GM10248 (cell line): ENCODE results near the gene ST3GAL4.
A peak's percentile ranks its signal among the peaks of the same experiment; 100 is the strongest.

Source experiments
- CTCF ChIA-PET: fragments of 300-600 bp; sonication (Branson Sonifier 250); formaldehyde crosslinking; extraction: SDS; loops from one replicate; lab custom pipeline; 2021; ENCODE audit warnings: antibody characterized with exemption; lab: Yijun Ruan, JAX
- POLR2A ChIA-PET: fragments of 350-650 bp; sonication (Branson Sonifier 250); formaldehyde crosslinking; extraction: SDS; loops from one replicate; lab custom pipeline; 2020; ENCODE audit warnings: antibody characterized with exemption; lab: Yijun Ruan, JAX
- DNase-seq: peaks from one replicate; pipeline ENCODE4 v3.0.0; 2012; ENCODE audit errors: extremely low spot score
- TF ChIP-seq, protein P1 (sequence below): IDR thresholded peaks from 2 replicates; pipeline ENCODE4 v1.5.1; 2012; ENCODE audit warnings: mild to moderate bottlenecking, low read depth; ENCODE audit errors: extremely low read depth, missing control alignments, control extremely low read depth

The ST3GAL4 gene

DNA sequence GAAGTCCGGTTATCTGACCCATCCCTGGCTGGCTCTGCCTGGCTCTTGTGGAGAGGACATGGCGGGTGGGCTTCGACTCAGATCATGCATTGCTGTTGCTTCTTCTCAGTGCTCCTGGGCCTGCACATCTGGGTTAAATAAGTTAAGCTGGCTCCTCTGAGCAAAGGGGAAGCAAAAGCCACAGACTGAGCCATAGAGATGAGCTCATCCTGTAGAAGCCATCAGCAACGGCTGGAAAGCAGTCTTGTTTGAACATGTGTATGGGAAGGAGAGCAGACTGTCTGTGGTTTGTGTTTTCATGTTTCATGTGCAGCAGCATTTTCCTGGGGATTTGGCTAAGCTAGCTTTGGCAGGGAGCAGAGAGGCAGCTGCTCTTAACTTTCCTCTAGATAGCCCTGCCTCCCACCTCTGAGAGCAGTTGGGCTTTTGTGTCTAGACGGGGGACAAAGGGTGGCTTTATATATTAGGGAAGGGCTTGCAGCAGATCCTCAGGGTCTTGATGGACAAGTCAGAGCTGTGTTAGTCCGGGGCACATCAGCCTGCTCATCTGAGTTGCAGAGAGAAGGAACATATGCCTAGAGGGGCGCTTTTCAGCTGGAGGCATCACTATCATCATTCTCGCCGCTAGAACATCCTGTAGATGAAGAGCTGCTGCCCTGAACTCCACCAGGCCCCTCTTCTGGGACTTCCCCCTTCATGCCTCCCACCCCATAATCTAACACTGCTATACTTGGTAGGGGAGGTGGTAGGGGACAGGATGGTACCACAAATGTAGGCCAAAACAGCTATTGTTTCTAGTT, 36.7 kb upstream of the ST3GAL4 start:
- TF ChIP-seq, protein P1, sequence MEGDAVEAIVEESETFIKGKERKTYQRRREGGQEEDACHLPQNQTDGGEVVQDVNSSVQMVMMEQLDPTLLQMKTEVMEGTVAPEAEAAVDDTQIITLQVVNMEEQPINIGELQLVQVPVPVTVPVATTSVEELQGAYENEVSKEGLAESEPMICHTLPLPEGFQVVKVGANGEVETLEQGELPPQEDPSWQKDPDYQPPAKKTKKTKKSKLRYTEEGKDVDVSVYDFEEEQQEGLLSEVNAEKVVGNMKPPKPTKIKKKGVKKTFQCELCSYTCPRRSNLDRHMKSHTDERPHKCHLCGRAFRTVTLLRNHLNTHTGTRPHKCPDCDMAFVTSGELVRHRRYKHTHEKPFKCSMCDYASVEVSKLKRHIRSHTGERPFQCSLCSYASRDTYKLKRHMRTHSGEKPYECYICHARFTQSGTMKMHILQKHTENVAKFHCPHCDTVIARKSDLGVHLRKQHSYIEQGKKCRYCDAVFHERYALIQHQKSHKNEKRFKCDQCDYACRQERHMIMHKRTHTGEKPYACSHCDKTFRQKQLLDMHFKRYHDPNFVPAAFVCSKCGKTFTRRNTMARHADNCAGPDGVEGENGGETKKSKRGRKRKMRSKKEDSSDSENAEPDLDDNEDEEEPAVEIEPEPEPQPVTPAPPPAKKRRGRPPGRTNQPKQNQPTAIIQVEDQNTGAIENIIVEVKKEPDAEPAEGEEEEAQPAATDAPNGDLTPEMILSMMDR: no peak
- DNase-seq: peak; percentile 61
- ChIA-PET POLR2A (no interaction called here), CTCF (interaction anchor here (0.7 to 4.2 kb wide), 8 partner anchors 8 to 162 kb away, joined by 3 to 28 read pairs (median 5); partner anchors contain the start of gene DCPS)

DNA sequence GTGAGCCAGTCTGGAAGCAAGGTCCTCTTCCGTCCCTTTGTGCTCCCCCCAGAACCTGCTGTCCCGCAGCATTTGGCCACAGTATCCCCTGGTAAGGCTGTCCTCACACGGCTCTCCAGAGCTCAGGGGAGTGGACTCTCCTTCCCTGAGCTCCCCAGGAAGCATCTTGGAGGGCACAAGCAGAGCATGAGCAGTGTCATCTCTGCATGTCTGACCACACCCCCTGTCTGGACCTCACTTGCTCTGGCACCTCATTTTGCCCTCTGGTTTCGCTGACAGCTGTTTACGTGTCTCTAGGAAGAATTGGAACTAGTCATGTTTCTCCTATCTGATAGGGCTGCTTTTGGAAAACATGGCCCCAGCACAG, 36.1 kb upstream of the ST3GAL4 start:
- TF ChIP-seq, protein P1: no peak
- ChIA-PET POLR2A (interaction anchor here (0.7 kb wide), 1 partner anchor 1996 kb away, joined by 4 read pairs; no protein-coding TSS in a partner anchor), CTCF (interaction anchor here (1.2 to 4.2 kb wide), 6 partner anchors 9 to 162 kb away, joined by 4 to 28 read pairs (median 10); partner anchors contain the start of gene DCPS)
- no peak for DNase-seq

DNA sequence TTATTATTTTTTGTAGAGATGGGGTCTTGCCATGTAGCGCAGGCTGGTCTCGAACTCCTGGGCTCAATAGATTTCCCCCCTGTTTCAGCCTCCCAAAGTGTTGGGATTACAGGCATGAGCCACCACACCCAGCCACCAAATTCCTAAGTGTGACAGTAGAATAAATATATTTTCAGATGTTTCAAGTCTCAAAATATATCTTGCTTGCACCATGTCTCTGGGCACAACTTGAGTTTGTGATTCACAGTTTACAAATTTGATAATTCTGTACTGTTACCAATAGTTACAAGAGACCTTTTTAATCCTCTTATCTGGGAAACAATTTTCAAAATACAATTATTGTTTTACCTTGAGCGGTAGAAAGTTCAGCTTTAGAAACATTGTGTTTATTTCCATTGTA, 32.5 kb upstream of the ST3GAL4 start:
- TF ChIP-seq, protein P1: no peak
- ChIA-PET POLR2A (no interaction called here), CTCF (no interaction called here)
- DNase-seq: no peak

DNA sequence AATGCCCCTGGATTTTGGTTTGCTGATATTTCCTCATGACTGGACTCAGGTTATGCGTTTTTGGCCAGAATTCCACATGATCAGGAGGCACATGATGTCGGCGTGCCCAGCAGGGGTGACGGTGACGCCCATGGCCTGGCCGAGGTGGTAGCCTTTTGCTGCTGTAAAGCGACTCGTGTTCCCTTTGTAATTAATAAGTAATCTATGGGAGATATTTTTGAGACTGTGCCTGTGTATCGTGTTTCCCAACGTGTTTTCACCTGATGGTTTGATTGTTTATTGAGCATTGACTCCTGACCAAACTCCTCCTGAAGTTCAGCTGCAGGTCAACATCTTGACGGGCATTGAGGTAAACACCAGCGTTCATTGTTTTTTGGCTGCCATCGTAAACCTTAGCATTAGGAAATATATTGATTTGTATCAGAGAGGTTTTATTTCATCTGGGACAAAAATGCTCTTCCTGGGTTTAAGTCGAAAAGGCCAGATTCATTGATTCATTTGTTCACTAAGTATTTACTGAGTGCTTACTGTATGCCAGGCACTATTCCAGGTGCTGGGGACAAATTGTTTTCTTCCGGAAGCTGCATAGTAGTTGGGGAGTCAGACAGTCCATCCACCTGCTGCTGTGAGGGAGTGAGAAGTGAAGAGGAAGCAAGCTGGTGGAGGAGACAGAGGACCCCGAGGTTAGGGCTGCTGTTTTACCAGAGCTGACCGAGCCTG, 28.0 kb upstream of the ST3GAL4 start:
- CTCF ChIA-PET: interaction anchor here (1.4 kb wide), 1 partner anchor 17 kb away, joined by 4 read pairs; no protein-coding TSS in a partner anchor
- POLR2A ChIA-PET: no interaction called here
- no peak for DNase-seq
- TF ChIP-seq, protein P1: no peak

DNA sequence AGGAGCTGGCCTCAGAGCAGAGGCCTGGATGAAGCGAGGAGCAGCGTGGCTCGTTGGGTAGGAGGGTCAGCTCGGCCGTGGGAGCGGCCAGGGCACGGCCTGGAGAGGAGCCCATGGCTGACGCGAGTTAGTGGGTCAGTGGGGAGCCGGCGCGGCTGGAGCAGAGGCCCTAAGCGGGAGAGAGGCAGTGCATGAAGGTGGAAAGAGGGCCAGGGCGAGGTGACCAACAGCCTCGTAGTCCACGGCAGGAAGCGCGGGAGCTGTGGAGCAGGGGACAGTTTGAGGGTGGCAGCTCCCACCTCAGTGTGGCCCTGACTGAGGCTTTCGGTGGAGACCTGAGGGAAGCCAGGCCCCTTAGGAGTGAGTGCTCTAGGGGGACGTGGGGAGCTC, 27.5 kb upstream of the ST3GAL4 start:
- no peak for DNase-seq
- TF ChIP-seq, protein P1: no peak
- ChIA-PET CTCF (interaction anchor here (1.4 to 2.4 kb wide), 2 partner anchors 9 to 18 kb away, joined by 4 to 13 read pairs; no protein-coding TSS in a partner anchor), POLR2A (no interaction called here)

DNA sequence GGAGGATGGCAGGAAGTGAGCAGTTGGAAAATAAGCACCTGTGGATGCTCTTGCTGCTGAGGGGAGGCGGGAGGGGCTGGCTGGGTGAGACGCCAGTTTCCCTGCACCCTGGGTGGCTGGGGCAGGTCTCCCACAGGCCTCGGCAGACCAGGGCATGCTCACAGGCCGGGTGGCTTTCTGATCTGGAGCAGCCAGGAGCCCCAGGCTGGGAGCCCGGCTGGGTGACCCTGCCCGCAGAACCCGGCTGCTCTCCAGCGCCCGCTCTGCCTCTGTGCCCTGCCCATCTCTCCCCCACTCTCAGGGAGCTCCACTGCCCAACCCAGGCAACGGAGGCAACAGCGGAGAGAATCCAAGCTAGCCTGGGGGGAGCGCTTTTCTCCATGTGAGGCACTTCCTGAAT, 27.0 kb upstream of the ST3GAL4 start:
- no peak for DNase-seq

More for the DNA sequence above, 27.0 kb upstream of the ST3GAL4 start:
- ChIA-PET CTCF (interaction anchor here (0.6 to 2.4 kb wide), 3 partner anchors 9 to 18 kb away, joined by 3 to 13 read pairs (median 4); no protein-coding TSS in a partner anchor), POLR2A (no interaction called here)
- TF ChIP-seq, protein P1: no peak
